Measurements from ENCODE around the gene CTNNA2. TPM values are rescaled to one million over a fixed set of nuclear protein-coding genes. Genes with fewer than 3 reads are reported as not detected.

The CTNNA2 gene
- total and polyA plus RNA-seq, 9 of the 15 experiments (the other 6 are each of a cell fraction or from before 2014, with no cell fraction given) = 0.03 to 0.40 (median 0.15) TPM

DNA sequence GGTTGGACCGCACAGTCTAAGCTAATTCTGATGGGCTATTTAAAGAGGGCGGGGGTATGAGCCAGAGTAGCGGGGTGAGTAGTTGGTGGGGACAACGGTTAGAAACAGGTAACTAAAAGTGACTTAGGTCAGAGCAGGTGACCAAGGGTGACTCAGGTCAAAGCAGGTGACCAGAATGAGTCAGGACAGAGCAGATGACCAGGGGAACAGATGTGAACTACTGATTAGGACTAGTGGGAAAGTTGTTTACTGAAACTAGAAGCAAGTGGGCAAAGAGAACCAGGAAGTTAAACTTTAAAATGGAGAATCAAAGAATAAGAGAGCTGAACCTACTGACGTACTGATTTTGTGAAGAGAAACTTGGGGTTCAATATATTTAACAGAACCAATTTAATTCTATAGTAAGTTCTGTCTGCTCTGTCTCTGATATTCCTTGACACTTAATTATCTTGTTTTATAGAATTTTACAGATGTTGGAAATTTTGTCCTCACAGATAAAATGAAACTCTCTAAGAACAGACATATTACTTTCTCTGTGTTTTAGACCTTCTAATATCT lies 799.5 kb downstream of the CTNNA2 start (continued):
- TF ChIP-seq, protein P1, sequence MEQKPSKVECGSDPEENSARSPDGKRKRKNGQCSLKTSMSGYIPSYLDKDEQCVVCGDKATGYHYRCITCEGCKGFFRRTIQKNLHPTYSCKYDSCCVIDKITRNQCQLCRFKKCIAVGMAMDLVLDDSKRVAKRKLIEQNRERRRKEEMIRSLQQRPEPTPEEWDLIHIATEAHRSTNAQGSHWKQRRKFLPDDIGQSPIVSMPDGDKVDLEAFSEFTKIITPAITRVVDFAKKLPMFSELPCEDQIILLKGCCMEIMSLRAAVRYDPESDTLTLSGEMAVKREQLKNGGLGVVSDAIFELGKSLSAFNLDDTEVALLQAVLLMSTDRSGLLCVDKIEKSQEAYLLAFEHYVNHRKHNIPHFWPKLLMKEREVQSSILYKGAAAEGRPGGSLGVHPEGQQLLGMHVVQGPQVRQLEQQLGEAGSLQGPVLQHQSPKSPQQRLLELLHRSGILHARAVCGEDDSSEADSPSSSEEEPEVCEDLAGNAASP (IDR thresholded peaks at IDR 0.05) = 0 out of 2 replicates have a peak, but pooled peaks have one; percentile 19
- TF ChIP-seq, protein P2, sequence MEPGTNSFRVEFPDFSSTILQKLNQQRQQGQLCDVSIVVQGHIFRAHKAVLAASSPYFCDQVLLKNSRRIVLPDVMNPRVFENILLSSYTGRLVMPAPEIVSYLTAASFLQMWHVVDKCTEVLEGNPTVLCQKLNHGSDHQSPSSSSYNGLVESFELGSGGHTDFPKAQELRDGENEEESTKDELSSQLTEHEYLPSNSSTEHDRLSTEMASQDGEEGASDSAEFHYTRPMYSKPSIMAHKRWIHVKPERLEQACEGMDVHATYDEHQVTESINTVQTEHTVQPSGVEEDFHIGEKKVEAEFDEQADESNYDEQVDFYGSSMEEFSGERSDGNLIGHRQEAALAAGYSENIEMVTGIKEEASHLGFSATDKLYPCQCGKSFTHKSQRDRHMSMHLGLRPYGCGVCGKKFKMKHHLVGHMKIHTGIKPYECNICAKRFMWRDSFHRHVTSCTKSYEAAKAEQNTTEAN (CRISPR knock-in tag; IDR thresholded peaks at IDR 0.05) = no peak
- TF ChIP-seq, protein P3, sequence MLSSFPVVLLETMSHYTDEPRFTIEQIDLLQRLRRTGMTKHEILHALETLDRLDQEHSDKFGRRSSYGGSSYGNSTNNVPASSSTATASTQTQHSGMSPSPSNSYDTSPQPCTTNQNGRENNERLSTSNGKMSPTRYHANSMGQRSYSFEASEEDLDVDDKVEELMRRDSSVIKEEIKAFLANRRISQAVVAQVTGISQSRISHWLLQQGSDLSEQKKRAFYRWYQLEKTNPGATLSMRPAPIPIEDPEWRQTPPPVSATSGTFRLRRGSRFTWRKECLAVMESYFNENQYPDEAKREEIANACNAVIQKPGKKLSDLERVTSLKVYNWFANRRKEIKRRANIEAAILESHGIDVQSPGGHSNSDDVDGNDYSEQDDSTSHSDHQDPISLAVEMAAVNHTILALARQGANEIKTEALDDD (IDR thresholded peaks at IDR 0.05) = peak; percentile 94
- TF ChIP-seq TRIM28 (IDR thresholded peaks at IDR 0.05) (no peak), KAT7 (CRISPR knock-in tag; IDR thresholded peaks at IDR 0.05; ENCODE audit: borderline replicate concordance) (no peak), L3MBTL2 (IDR thresholded peaks at IDR 0.05) (peak; percentile 28; the same call in 1 of the 2 replicates), ZKSCAN8 (CRISPR knock-in tag; IDR thresholded peaks at IDR 0.05) (no peak), C11orf30 (IDR thresholded peaks at IDR 0.05; ENCODE audit: low read depth) (peak; percentile 36; the same call in 1 of the 2 replicates), MTA2 (IDR thresholded peaks at IDR 0.05; ENCODE audit: low read depth) (peak; percentile 69; the same call in 1 of the 2 replicates), WHSC1 (IDR thresholded peaks at IDR 0.05; ENCODE audit: low read length) (no peak), TRIM24 (IDR thresholded peaks at IDR 0.05) (peak; percentile 80 to 88), ZNF780A (CRISPR knock-in tag; IDR thresholded peaks at IDR 0.05) (no peak), ADNP (tag; IDR thresholded peaks at IDR 0.05) (0 out of 2 replicates have a peak, but pooled peaks have one; percentile 49), FOXK2 (conservative IDR thresholded peaks at IDR 0.05 in 1 of 2, IDR thresholded peaks at IDR 0.05 in 1 of 2; ENCODE audit: low read depth in 2 of 2) (peak; percentile 61 to 66; a peak in 3 of 4 replicates), JUNB (CRISPR knock-in tag; conservative IDR thresholded peaks at IDR 0.05) (peak; percentile 34; the same call in 1 of the 2 replicates), JUND (IDR thresholded peaks at IDR 0.05; ENCODE audit: borderline replicate concordance, low read depth, low read length) (peak; percentile 88), JUND (tag; IDR thresholded peaks at IDR 0.05; ENCODE audit: borderline replicate concordance, low read depth, low read length) (peak; percentile 91; the same call in 2 of the 3 replicates), RAD51 (IDR thresholded peaks at IDR 0.05; ENCODE audit: borderline replicate concordance, low read depth) (peak; percentile 54), BHLHE40 (IDR thresholded peaks at IDR 0.05; ENCODE audit: low read length) (peak; percentile 58; the same call in 1 of the 2 replicates)
- TF ChIP-seq, protein P4, sequence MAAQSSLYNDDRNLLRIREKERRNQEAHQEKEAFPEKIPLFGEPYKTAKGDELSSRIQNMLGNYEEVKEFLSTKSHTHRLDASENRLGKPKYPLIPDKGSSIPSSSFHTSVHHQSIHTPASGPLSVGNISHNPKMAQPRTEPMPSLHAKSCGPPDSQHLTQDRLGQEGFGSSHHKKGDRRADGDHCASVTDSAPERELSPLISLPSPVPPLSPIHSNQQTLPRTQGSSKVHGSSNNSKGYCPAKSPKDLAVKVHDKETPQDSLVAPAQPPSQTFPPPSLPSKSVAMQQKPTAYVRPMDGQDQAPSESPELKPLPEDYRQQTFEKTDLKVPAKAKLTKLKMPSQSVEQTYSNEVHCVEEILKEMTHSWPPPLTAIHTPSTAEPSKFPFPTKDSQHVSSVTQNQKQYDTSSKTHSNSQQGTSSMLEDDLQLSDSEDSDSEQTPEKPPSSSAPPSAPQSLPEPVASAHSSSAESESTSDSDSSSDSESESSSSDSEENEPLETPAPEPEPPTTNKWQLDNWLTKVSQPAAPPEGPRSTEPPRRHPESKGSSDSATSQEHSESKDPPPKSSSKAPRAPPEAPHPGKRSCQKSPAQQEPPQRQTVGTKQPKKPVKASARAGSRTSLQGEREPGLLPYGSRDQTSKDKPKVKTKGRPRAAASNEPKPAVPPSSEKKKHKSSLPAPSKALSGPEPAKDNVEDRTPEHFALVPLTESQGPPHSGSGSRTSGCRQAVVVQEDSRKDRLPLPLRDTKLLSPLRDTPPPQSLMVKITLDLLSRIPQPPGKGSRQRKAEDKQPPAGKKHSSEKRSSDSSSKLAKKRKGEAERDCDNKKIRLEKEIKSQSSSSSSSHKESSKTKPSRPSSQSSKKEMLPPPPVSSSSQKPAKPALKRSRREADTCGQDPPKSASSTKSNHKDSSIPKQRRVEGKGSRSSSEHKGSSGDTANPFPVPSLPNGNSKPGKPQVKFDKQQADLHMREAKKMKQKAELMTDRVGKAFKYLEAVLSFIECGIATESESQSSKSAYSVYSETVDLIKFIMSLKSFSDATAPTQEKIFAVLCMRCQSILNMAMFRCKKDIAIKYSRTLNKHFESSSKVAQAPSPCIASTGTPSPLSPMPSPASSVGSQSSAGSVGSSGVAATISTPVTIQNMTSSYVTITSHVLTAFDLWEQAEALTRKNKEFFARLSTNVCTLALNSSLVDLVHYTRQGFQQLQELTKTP (IDR thresholded peaks at IDR 0.05; ENCODE audit: low read depth in 1 of 2, partially characterized antibody in 2 of 2) = peak in 1 of 2 experiments; percentile 79

All from K562 (cell line).